OCI-LY3 (cell line): ENCODE measurements around the gene GALNT18.

Source experiments
- EZH2phosphoT487 ChIP-seq: fragments of 200-600 bp; shearing (Covaris generic); IDR thresholded peaks from 2 replicates; pipeline ENCODE4 v1.6.1; 2018; ENCODE audit warnings: antibody characterized with exemption, mixed run types, low read depth
- TF ChIP-seq, protein P1 (sequence below): fragments of 200-600, 300-600 bp; sonication (generic); IDR thresholded peaks from 2 replicates; pipeline ENCODE4 v1.5.1; 2014; ENCODE audit warnings: antibody characterized with exemption, low read length, low read depth

- TF ChIP-seq, protein P1, sequence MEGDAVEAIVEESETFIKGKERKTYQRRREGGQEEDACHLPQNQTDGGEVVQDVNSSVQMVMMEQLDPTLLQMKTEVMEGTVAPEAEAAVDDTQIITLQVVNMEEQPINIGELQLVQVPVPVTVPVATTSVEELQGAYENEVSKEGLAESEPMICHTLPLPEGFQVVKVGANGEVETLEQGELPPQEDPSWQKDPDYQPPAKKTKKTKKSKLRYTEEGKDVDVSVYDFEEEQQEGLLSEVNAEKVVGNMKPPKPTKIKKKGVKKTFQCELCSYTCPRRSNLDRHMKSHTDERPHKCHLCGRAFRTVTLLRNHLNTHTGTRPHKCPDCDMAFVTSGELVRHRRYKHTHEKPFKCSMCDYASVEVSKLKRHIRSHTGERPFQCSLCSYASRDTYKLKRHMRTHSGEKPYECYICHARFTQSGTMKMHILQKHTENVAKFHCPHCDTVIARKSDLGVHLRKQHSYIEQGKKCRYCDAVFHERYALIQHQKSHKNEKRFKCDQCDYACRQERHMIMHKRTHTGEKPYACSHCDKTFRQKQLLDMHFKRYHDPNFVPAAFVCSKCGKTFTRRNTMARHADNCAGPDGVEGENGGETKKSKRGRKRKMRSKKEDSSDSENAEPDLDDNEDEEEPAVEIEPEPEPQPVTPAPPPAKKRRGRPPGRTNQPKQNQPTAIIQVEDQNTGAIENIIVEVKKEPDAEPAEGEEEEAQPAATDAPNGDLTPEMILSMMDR = no peak
- TF ChIP-seq EZH2phosphoT487 = no peak
These were observed 135.4 kb downstream of the GALNT18 start for GRCh38 chr11:11486423-11486822.
